GM21423 (cell line): ENCODE data around the gene CMPK2.

ENCODE experiments used
- ATAC-seq: cut with Tn5 transposase; IDR thresholded peaks from one replicate; pipeline ENCODE4 v1.9.1; 2021; ENCODE audit warnings: mild to moderate bottlenecking, moderate library complexity; ENCODE audit not compliant: unreplicated experiment

Gene CMPK2

DNA sequence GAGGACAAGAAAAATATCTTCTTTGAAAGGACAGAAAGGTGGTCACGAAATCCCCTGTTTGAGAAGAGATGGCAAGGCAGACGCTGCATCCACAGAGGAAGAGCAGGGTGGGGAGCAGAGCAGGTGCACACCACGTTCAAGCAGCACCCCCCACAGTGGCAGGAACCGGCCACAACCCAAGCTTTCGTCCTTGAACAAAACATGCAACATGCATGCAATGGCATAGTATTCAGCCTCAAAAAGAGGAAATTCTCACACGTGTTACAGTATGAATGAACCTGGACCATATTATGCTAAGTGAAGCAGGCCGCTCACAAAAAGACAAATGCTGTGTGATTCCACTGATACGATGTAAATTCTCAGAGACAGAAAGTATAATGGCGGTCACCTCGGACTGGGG lies 51.4 kb downstream of the CMPK2 start:
- ATAC-seq: no peak

DNA sequence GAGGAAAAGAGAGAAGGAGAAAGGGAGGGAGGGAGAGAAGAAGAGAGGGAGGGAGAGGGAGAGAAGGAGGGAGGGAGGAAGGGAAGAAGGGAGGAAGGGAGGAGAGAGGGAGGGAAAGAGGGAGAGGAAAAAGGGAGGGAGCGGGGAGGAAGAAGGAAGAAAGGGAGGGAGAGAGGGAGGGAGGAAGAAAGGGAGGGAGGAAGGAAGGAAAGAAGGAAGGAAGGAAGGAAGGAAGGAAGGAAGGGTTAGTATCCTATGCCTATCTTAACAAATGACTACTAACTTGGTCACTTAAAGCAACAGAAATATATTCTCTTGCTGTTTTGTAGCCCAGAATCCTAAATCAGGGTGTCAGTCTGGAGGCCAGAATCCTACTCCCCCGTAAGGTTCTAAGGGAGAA lies 52.1 kb downstream of the CMPK2 start:
- no peak for ATAC-seq

DNA sequence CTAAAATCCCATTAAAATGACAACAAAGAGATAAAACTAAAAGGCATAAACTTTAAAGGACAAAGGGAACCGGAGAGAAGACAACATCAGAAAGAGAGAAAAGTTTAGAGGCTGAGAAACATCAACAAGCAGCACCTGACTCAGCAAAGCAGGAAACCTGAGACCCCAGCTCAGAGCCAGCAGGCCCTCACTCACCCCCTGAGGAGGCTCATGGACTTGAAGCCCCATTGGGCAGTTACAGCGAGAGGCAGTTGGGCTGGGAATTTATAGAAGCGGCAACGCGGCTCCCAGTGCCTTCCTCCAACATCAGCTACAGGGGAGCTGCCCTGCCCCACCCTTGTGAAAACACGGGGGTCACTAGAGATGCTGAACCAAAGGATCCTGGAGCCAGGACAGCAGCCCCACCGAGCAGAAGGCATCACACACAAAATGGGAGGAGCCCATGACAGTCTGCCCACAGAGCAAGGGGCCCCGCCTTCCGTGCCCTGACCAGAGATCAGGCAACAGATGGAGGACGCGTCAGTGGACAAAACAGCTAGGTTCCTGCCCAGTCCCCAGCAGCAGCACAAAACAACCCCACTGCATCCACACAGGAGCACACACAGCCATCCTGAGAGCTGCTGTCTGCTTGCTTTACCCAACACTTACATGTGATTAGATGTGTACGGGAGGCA lies 52.7 kb downstream of the CMPK2 start:
- ATAC-seq: no peak

DNA sequence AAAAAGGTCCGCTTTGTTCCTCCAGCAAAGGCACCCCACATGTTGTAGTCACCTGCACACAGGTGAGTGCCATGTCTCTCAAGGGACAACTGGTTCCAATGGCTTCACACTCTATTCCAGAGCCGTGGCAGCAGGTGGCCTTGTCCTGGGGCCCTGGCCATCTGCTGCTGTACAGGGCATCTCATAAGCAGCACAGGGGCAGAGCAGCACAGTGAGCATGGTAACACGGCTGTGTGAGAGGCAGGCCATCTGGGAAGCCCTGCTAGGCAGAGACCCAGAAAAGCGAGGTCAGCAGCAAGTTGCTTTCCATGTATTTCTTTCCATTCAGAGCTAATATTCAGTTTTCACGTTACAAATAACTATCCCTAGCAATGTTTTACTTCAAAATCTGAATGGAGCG lies 54.7 kb downstream of the CMPK2 start:
- ATAC-seq: no peak

DNA sequence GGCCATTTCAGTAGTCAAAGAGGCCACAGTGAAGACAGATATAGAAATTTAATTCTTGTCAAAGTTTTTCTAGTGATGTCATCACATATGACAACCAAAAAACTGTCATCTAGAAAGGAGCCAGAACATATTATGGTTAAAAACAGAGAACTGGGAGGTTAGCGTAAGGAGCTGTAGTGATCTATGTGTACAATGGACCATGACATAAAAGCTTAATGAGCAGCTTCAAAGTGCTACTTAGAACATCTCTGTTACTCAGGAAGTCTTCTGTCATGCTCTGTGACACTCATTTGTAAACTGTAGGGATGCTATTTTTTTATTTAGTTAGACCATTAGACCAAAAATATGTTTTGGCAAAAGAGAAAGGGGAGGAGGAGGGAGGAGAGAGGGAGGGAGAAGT lies 57.3 kb downstream of the CMPK2 start:
- no peak for ATAC-seq

DNA sequence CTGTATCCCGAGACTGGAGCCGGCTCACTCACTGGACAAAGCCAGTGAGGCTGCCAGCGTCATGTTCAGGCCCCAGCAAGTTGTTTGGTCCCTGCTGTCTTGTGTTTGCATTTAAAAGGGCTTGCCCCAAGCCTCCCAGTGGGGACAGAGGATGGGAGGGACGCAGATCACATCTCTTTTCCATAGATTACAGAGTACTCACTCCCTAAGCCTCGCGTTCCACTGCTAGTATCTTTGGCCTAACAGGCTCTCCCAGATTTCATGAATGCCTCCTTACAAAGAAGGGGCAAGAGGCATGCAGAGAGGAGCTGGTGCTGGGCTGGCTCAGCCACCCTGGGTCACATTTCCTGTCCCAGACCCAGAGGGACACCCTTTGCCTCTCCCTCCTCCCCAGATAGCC lies 59.1 kb downstream of the CMPK2 start:
- no peak for ATAC-seq

DNA sequence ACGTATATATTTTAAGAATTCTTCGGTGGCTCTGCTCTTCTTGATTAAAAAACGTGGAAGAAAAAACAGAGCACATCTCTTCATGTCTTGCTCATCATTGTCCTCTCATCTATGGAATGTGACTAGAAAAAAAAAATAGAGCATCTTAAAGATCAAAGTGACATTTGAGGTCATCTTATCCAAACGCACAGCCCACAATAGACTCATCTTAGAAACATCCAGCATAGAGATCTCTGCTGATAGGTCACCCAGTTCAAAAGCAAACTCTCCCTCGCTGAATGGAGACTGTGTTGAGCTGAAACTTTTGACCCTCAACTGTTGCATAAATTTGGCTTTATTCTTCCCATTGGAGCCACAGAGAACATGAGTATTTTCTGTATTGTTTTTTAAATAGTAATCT lies 65.2 kb downstream of the CMPK2 start:
- ATAC-seq: no peak
